Liver (tissue), 9 donors: Measurements from ENCODE around the gene SMCO1. TPM values are rescaled to one million over a fixed set of nuclear protein-coding genes. Genes with fewer than 3 reads are reported as not detected.

Experiments used
- DNase-seq: peaks from one replicate; pipeline ENCODE4 v3.0.0-alpha.2; 2017; ENCODE audit warnings: low spot score
- H3K27ac ChIP-seq, 2 donors: one replicate each; pipeline ENCODE4 v1.7.0; 2013; ENCODE audit warnings: inconsistent platforms in 2 of 2, low read length in 2 of 2, control low read depth in 1 of 2, low read depth in 1 of 2, mild to moderate bottlenecking in 1 of 2
- H3K27me3 ChIP-seq, 4 donors: one replicate each; pipeline versions ENCODE4 v1.6.1 to v1.7.0; 2013; ENCODE audit warnings: low read length in 3 of 4, inconsistent platforms in 1 of 4, mild to moderate bottlenecking in 1 of 4, moderate library complexity in 1 of 4; ENCODE audit not compliant: control insufficient read depth in 4 of 4, insufficient read depth in 4 of 4
- H3K36me3 ChIP-seq, 4 donors: one replicate each; pipeline versions ENCODE4 v1.6.1 to v1.7.0; 2013; ENCODE audit warnings: low read length in 3 of 4, mild to moderate bottlenecking in 3 of 4, low read depth in 1 of 4, moderate library complexity in 1 of 4; ENCODE audit not compliant: control insufficient read depth in 4 of 4, insufficient read depth in 3 of 4
- H3K4me1 ChIP-seq, 4 donors: one replicate each; pipeline versions ENCODE4 v1.6.1 to v1.7.0; 2013; ENCODE audit warnings: low read length in 3 of 4, mild to moderate bottlenecking in 3 of 4, moderate library complexity in 1 of 4; ENCODE audit not compliant: control insufficient read depth in 4 of 4, insufficient read depth in 4 of 4
- H3K4me3 ChIP-seq, 3 donors: one replicate each; pipeline versions ENCODE4 v1.6.1 to v1.7.0; 2013; ENCODE audit warnings: low read length in 3 of 3, control low read depth in 1 of 3, low read depth in 1 of 3, mild to moderate bottlenecking in 1 of 3
- H3K9ac ChIP-seq, 2 donors: one replicate each; pipeline ENCODE4 v1.7.0; 2013; ENCODE audit warnings: low read length in 2 of 2, mild to moderate bottlenecking in 2 of 2, moderate library complexity in 2 of 2, control low read depth in 1 of 2, low read depth in 1 of 2
- H3K9me3 ChIP-seq, 4 donors: one replicate each; pipeline versions ENCODE4 v1.6.1 to v1.7.0; 2013; ENCODE audit warnings: low read length in 3 of 4; ENCODE audit not compliant: control insufficient read depth in 4 of 4
- EGR1 ChIP-seq, 2 donors: IDR thresholded peaks; 2 replicates each; pipeline ENCODE4 v1.6.1; 2016 to 2018; ENCODE audit warnings: antibody characterized with exemption in 2 of 2, low read depth in 2 of 2
- FOXA1 ChIP-seq: IDR thresholded peaks from 2 replicates; pipeline ENCODE4 v1.6.1; 2016; ENCODE audit warnings: antibody characterized with exemption
- FOXA2 ChIP-seq: IDR thresholded peaks from 2 replicates; pipeline ENCODE4 v1.6.1; 2016; ENCODE audit warnings: antibody characterized with exemption
- GABPA ChIP-seq, 2 donors: IDR thresholded peaks in 1 of 2; conservative IDR thresholded peaks in 1 of 2; 2 replicates each; pipeline ENCODE4 v1.6.1; 2016; ENCODE audit warnings: antibody characterized with exemption in 2 of 2, mild to moderate bottlenecking in 1 of 2, moderate library complexity in 1 of 2
- HNF4A ChIP-seq, 2 donors: conservative IDR thresholded peaks; 2 replicates each; pipeline ENCODE4 v1.6.1; 2016; ENCODE audit warnings: antibody characterized with exemption in 2 of 2, mild to moderate bottlenecking in 2 of 2
- HNF4G ChIP-seq: IDR thresholded peaks from 2 replicates; pipeline ENCODE4 v1.6.1; 2016; ENCODE audit warnings: antibody characterized with exemption
- JUND ChIP-seq, 2 donors: IDR thresholded peaks; 2 replicates each; pipeline ENCODE4 v1.6.1; 2016; ENCODE audit warnings: antibody characterized with exemption in 2 of 2
- NR2F2 ChIP-seq: IDR thresholded peaks from 2 replicates; pipeline ENCODE4 v1.6.1; 2016; ENCODE audit warnings: antibody characterized with exemption
- RAD21 ChIP-seq, 2 donors: IDR thresholded peaks; 2 replicates each; pipeline ENCODE4 v1.6.1; 2016; ENCODE audit warnings: antibody characterized with exemption in 2 of 2, mild to moderate bottlenecking in 2 of 2
- RXRA ChIP-seq, 2 donors: IDR thresholded peaks; 2 replicates each; pipeline ENCODE4 v1.6.1; 2017 to 2018; ENCODE audit warnings: antibody characterized with exemption in 2 of 2, mild to moderate bottlenecking in 1 of 2
- SP1 ChIP-seq: IDR thresholded peaks from 2 replicates; pipeline ENCODE4 v1.6.1; 2018; ENCODE audit warnings: antibody characterized with exemption, mild to moderate bottlenecking
- TAF1 ChIP-seq: conservative IDR thresholded peaks from 2 replicates; pipeline ENCODE4 v1.6.1; 2016; ENCODE audit warnings: antibody characterized with exemption, mild to moderate bottlenecking
- YY1 ChIP-seq: IDR thresholded peaks from 2 replicates; pipeline ENCODE4 v1.6.1; 2016; ENCODE audit warnings: antibody characterized with exemption, mild to moderate bottlenecking
- WGBS: extraction: QIAGEN DNeasy Blood & Tissue Kit; methylation state at CpG from one replicate; pipeline ENCODE4 v1.1.7; 2013; 5-methylcytosine and 5-hydroxymethylcytosine counted together
- polyA plus RNA-seq, 2 donors: library from polyadenylated mRNA; stranded (reverse) in 1 of 2; unstranded in 1 of 2; fragments of 200-250 nt in 1 of 2; fragments of >200 nt in 1 of 2; fragmentation: Nextera tagmentation in 1 of 2; extraction: Ambion mirVana in 1 of 2; gene quantifications; one replicate each; pipeline versions ENCODE4 v1.2.1 to v1.2.3, GENCODE V29; 2013 to 2015
- total RNA-seq, 2 donors: library from RNA; depleted of rRNA; stranded (reverse); fragments of >200 nt; gene quantifications; one replicate each; pipeline ENCODE4 v1.2.3, GENCODE V29; 2014
- TF ChIP-seq, protein P1 (sequence below): IDR thresholded peaks from 2 replicates; pipeline ENCODE4 v1.6.1; 2016; ENCODE audit warnings: antibody characterized with exemption, mild to moderate bottlenecking
- TF ChIP-seq, protein P2 (sequence below): fragments of 150-350 bp; IDR thresholded peaks from 2 replicates; pipeline ENCODE4 v1.5.1; 2017; ENCODE audit warnings: improper control_type of control experiment, low read depth, low read length; ENCODE audit not compliant: missing input control
- TF ChIP-seq, protein P3 (sequence below): IDR thresholded peaks from 2 replicates; pipeline ENCODE4 v1.6.1; 2016; ENCODE audit warnings: antibody characterized with exemption
- TF ChIP-seq, protein P4 (sequence below): IDR thresholded peaks from 2 replicates; pipeline ENCODE4 v1.6.1; 2016; ENCODE audit warnings: antibody characterized with exemption
- TF ChIP-seq, protein P5 (sequence below): IDR thresholded peaks from 2 replicates; pipeline ENCODE4 v1.6.1; 2016; ENCODE audit warnings: antibody characterized with exemption
- donor health status: healthy.
- donor health status: healthy.
- donor health status: healthy.
- donor health status: healthy.
- donor health status: healthy.

Gene SMCO1
- total and polyA plus RNA-seq, 4 donors = 0.05 TPM; not detected in 3

DNA sequence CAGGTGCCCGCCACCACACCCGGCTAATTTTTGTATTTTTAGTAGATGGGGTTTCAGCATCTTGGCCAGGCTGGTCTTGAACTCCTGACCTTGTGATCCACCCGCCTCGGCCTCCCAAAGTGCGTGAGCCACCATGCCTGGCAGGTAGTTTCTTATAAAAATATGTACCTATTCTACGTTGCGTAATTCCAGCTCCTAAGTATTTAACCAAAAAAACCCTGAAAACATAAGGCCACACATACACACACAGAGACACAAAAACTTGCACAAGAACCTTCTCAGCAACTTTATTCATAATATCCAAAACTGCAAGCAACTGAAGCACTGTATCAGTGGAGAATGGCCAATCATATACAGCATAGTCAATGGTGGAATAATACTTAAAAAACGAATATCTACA, 16.8 kb downstream of the SMCO1 start:
- Histone ChIP-seq H3K9ac (no peak overlapping the region), H3K36me3 (no peaks in the 10 kb centered on the region), H3K27me3 (no peaks in the 10 kb centered on the region), H3K9me3 (no peaks in the 10 kb centered on the region), H3K4me3 (no peak overlapping the region), H3K4me1 (peaks cover 7 to 22% (median 14%) of the 10 kb centered on the region in 4 donors), H3K27ac (no peak overlapping the region)
- WGBS = 82% methylated on average over 8 of the region's 8 CpGs
- TF ChIP-seq GABPA (IDR thresholded peaks at IDR 0.05 in 1 of 2, conservative IDR thresholded peaks at IDR 0.05 in 1 of 2) (no peak), NR2F2 (no peak), YY1 (no peak), RAD21 (IDR thresholded peaks at IDR 0.05) (no peak), FOXA1 (no peak), HNF4A (conservative IDR thresholded peaks at IDR 0.05) (no peak), HNF4G (no peak), JUND (IDR thresholded peaks at IDR 0.05) (no peak), FOXA2 (no peak), TAF1 (no peak), SP1 (no peak), EGR1 (IDR thresholded peaks at IDR 0.05; ENCODE audit: low read depth in 2 of 2) (no peak), RXRA (IDR thresholded peaks at IDR 0.05) (no peak)
- TF ChIP-seq, protein P1, sequence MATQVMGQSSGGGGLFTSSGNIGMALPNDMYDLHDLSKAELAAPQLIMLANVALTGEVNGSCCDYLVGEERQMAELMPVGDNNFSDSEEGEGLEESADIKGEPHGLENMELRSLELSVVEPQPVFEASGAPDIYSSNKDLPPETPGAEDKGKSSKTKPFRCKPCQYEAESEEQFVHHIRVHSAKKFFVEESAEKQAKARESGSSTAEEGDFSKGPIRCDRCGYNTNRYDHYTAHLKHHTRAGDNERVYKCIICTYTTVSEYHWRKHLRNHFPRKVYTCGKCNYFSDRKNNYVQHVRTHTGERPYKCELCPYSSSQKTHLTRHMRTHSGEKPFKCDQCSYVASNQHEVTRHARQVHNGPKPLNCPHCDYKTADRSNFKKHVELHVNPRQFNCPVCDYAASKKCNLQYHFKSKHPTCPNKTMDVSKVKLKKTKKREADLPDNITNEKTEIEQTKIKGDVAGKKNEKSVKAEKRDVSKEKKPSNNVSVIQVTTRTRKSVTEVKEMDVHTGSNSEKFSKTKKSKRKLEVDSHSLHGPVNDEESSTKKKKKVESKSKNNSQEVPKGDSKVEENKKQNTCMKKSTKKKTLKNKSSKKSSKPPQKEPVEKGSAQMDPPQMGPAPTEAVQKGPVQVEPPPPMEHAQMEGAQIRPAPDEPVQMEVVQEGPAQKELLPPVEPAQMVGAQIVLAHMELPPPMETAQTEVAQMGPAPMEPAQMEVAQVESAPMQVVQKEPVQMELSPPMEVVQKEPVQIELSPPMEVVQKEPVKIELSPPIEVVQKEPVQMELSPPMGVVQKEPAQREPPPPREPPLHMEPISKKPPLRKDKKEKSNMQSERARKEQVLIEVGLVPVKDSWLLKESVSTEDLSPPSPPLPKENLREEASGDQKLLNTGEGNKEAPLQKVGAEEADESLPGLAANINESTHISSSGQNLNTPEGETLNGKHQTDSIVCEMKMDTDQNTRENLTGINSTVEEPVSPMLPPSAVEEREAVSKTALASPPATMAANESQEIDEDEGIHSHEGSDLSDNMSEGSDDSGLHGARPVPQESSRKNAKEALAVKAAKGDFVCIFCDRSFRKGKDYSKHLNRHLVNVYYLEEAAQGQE = no peak
- TF ChIP-seq, protein P2, sequence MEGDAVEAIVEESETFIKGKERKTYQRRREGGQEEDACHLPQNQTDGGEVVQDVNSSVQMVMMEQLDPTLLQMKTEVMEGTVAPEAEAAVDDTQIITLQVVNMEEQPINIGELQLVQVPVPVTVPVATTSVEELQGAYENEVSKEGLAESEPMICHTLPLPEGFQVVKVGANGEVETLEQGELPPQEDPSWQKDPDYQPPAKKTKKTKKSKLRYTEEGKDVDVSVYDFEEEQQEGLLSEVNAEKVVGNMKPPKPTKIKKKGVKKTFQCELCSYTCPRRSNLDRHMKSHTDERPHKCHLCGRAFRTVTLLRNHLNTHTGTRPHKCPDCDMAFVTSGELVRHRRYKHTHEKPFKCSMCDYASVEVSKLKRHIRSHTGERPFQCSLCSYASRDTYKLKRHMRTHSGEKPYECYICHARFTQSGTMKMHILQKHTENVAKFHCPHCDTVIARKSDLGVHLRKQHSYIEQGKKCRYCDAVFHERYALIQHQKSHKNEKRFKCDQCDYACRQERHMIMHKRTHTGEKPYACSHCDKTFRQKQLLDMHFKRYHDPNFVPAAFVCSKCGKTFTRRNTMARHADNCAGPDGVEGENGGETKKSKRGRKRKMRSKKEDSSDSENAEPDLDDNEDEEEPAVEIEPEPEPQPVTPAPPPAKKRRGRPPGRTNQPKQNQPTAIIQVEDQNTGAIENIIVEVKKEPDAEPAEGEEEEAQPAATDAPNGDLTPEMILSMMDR = no peak
- TF ChIP-seq, protein P3, sequence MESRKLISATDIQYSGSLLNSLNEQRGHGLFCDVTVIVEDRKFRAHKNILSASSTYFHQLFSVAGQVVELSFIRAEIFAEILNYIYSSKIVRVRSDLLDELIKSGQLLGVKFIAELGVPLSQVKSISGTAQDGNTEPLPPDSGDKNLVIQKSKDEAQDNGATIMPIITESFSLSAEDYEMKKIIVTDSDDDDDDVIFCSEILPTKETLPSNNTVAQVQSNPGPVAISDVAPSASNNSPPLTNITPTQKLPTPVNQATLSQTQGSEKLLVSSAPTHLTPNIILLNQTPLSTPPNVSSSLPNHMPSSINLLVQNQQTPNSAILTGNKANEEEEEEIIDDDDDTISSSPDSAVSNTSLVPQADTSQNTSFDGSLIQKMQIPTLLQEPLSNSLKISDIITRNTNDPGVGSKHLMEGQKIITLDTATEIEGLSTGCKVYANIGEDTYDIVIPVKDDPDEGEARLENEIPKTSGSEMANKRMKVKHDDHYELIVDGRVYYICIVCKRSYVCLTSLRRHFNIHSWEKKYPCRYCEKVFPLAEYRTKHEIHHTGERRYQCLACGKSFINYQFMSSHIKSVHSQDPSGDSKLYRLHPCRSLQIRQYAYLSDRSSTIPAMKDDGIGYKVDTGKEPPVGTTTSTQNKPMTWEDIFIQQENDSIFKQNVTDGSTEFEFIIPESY = no peak
- TF ChIP-seq, protein P4, sequence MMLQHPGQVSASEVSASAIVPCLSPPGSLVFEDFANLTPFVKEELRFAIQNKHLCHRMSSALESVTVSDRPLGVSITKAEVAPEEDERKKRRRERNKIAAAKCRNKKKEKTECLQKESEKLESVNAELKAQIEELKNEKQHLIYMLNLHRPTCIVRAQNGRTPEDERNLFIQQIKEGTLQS = no peak
- TF ChIP-seq, protein P5, sequence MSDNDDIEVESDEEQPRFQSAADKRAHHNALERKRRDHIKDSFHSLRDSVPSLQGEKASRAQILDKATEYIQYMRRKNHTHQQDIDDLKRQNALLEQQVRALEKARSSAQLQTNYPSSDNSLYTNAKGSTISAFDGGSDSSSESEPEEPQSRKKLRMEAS = no peak
- DNase-seq = no peak
